Measurements from ENCODE around the gene MMP11.

MMP11 gene

GRCh38 chr22:23769321-23769965, 3.2 kb upstream of the MMP11 start:
- H3K27me3 Mint-ChIP-seq = no peaks in the 10 kb centered on the region
- peaks cover 43% of the 10 kb centered on the region for H3K4me1 Mint-ChIP-seq
- DNase-seq (no peak), ATAC-seq (no peak)
- H3K9me3 Mint-ChIP-seq = no peaks in the 10 kb centered on the region
- H3K27ac Mint-ChIP-seq = no peak overlapping the region
- H3K36me3 Mint-ChIP-seq (ENCODE audit: low read depth) = peaks cover 7% of the 10 kb centered on the region
- peak overlapping the region; percentile 36 for H3K4me3 Mint-ChIP-seq

GRCh38 chr22:23772315-23772648, 367 bp upstream of the MMP11 start:
- Mint-ChIP-seq H3K4me1 (peaks cover 27% of the 10 kb centered on the region), H3K27me3 (no peaks in the 10 kb centered on the region), H3K9me3 (no peaks in the 10 kb centered on the region), H3K27ac (no peak overlapping the region), H3K4me3 (peak overlapping the region; percentile 62), H3K36me3 (ENCODE audit: low read depth) (no peaks in the 10 kb centered on the region)
- ATAC-seq = no peak
- DNase-seq = no peak

GRCh38 chr22:23773483-23774113, 949 bp downstream of the MMP11 start:
- Mint-ChIP-seq H3K9me3 (no peaks in the 10 kb centered on the region), H3K27ac (no peak overlapping the region)
- ATAC-seq = no peak

GRCh38 chr22:23774114-23774921, 1.7 kb downstream of the MMP11 start:
- Mint-ChIP-seq H3K27ac (no peak overlapping the region), H3K4me3 (no peak overlapping the region), H3K27me3 (no peaks in the 10 kb centered on the region), H3K36me3 (ENCODE audit: low read depth) (no peaks in the 10 kb centered on the region), H3K4me1 (peaks cover 22% of the 10 kb centered on the region), H3K9me3 (no peaks in the 10 kb centered on the region)
- no peak for ATAC-seq
- no peak for DNase-seq

More at GRCh38 chr22:23773483-23774113, 949 bp downstream of the MMP11 start:
- H3K36me3 Mint-ChIP-seq (ENCODE audit: low read depth) = no peaks in the 10 kb centered on the region
- DNase-seq = no peak
- peak overlapping the region; percentile 47 for H3K4me3 Mint-ChIP-seq
- no peaks in the 10 kb centered on the region for H3K27me3 Mint-ChIP-seq
- H3K4me1 Mint-ChIP-seq = peaks cover 27% of the 10 kb centered on the region

- ATAC-seq (no peak), DNase-seq (no peak)
- H3K36me3 Mint-ChIP-seq (ENCODE audit: low read depth) = no peaks in the 10 kb centered on the region
- H3K4me1 Mint-ChIP-seq = peaks cover 20% of the 10 kb centered on the region
- no peaks in the 10 kb centered on the region for H3K9me3 Mint-ChIP-seq
- no peak overlapping the region for H3K27ac Mint-ChIP-seq
- no peaks in the 10 kb centered on the region for H3K27me3 Mint-ChIP-seq
- no peak overlapping the region for H3K4me3 Mint-ChIP-seq
Measured at GRCh38 chr22:23774922-23775436, 2.3 kb downstream of the MMP11 start.

GRCh38 chr22:23775779-23776375, 3.2 kb downstream of the MMP11 start:
- H3K9me3 Mint-ChIP-seq = no peaks in the 10 kb centered on the region
- no peak overlapping the region for H3K4me3 Mint-ChIP-seq
- H3K36me3 Mint-ChIP-seq (ENCODE audit: low read depth) = no peaks in the 10 kb centered on the region
- DNase-seq (no peak), ATAC-seq (no peak)
- H3K27ac Mint-ChIP-seq = no peak overlapping the region
- no peaks in the 10 kb centered on the region for H3K27me3 Mint-ChIP-seq
- H3K4me1 Mint-ChIP-seq = peaks cover 16% of the 10 kb centered on the region

- ATAC-seq (no peak), DNase-seq (no peak)
- Mint-ChIP-seq H3K4me3 (no peak overlapping the region), H3K4me1 (peaks cover 6% of the 10 kb centered on the region), H3K36me3 (ENCODE audit: low read depth) (no peaks in the 10 kb centered on the region), H3K27me3 (no peaks in the 10 kb centered on the region), H3K9me3 (no peaks in the 10 kb centered on the region), H3K27ac (no peak overlapping the region)
Measured at GRCh38 chr22:23777776-23778576, 5.3 kb downstream of the MMP11 start.

GRCh38 chr22:23778577-23778900, 5.9 kb downstream of the MMP11 start:
- Mint-ChIP-seq H3K4me1 (peaks cover under 1% of the 10 kb centered on the region), H3K27me3 (no peaks in the 10 kb centered on the region), H3K4me3 (no peak overlapping the region), H3K36me3 (ENCODE audit: low read depth) (no peaks in the 10 kb centered on the region), H3K27ac (no peak overlapping the region), H3K9me3 (no peaks in the 10 kb centered on the region)
- ATAC-seq (no peak), DNase-seq (no peak)

- Mint-ChIP-seq H3K27ac (no peak overlapping the region), H3K9me3 (no peaks in the 10 kb centered on the region), H3K4me1 (peaks cover under 1% of the 10 kb centered on the region), H3K4me3 (no peak overlapping the region), H3K27me3 (no peaks in the 10 kb centered on the region), H3K36me3 (ENCODE audit: low read depth) (no peaks in the 10 kb centered on the region)
- ATAC-seq = no peak
- DNase-seq = no peak
Measured at GRCh38 chr22:23779083-23779482, 6.4 kb downstream of the MMP11 start.

- no peak for ATAC-seq
Measured at GRCh38 chr22:23779731-23780130, 7.1 kb downstream of the MMP11 start.

GRCh38 chr22:23780146-23780748, 7.6 kb downstream of the MMP11 start:
- ATAC-seq = no peak
- Mint-ChIP-seq H3K27me3 (no peaks in the 10 kb centered on the region), H3K27ac (no peak overlapping the region), H3K4me3 (no peak overlapping the region), H3K9me3 (no peaks in the 10 kb centered on the region), H3K36me3 (ENCODE audit: low read depth) (no peaks in the 10 kb centered on the region), H3K4me1 (peaks cover 8% of the 10 kb centered on the region)
- DNase-seq = no peak

More at GRCh38 chr22:23779731-23780130, 7.1 kb downstream of the MMP11 start:
- Mint-ChIP-seq H3K27ac (no peak overlapping the region), H3K27me3 (no peaks in the 10 kb centered on the region), H3K36me3 (ENCODE audit: low read depth) (no peaks in the 10 kb centered on the region), H3K4me3 (no peak overlapping the region), H3K9me3 (no peaks in the 10 kb centered on the region), H3K4me1 (peaks cover 7% of the 10 kb centered on the region)
- DNase-seq = no peak

- no peak overlapping the region for H3K27ac Mint-ChIP-seq
- H3K27me3 Mint-ChIP-seq = no peaks in the 10 kb centered on the region
- DNase-seq (no peak), ATAC-seq (no peak)
- H3K4me1 Mint-ChIP-seq = peaks cover 8% of the 10 kb centered on the region
- no peaks in the 10 kb centered on the region for H3K9me3 Mint-ChIP-seq
- H3K36me3 Mint-ChIP-seq (ENCODE audit: low read depth) = no peaks in the 10 kb centered on the region
- H3K4me3 Mint-ChIP-seq = no peak overlapping the region
Measured at GRCh38 chr22:23781065-23781464, 8.4 kb downstream of the MMP11 start.

GRCh38 chr22:23781511-23782183, 9.0 kb downstream of the MMP11 start:
- Mint-ChIP-seq H3K36me3 (ENCODE audit: low read depth) (no peaks in the 10 kb centered on the region), H3K4me3 (no peak overlapping the region), H3K9me3 (no peaks in the 10 kb centered on the region), H3K27me3 (no peaks in the 10 kb centered on the region), H3K4me1 (peaks cover 14% of the 10 kb centered on the region), H3K27ac (no peak overlapping the region)
- DNase-seq = no peak
- ATAC-seq = no peak

Data from activated naive CD8-positive, alpha-beta T cell treated with anti-CD3 and anti-CD28 coated beads, Interleukin-2, amount 50 U/mL, for 24 hours (primary cell).